BJ (cell line): Measurements from ENCODE around the gene NIP7. TPM values are rescaled to one million over a fixed set of nuclear protein-coding genes. Genes with fewer than 3 reads are reported as not detected.

ENCODE experiments used
- CTCF ChIA-PET: fragments of 350-600 bp; formaldehyde crosslinking; extraction: SDS; loops from one replicate; lab custom pipeline; 2021; ENCODE audit warnings: antibody characterized with exemption, inconsistent platforms; lab: Yijun Ruan, JAX
- POLR2A ChIA-PET: fragments of 300-600 bp; sonication (Branson Sonifier 250); formaldehyde crosslinking; extraction: SDS; loops from one replicate; lab custom pipeline; 2021; ENCODE audit warnings: antibody characterized with exemption; lab: Charles Lee
- DNase-seq: peaks from one replicate; pipeline ENCODE4 v3.0.0-alpha.2; 2011; ENCODE audit warnings: low read depth
- H3K27me3 ChIP-seq: 2 replicates; pipeline ENCODE4 v1.6.0; 2011; ENCODE audit warnings: low read length; ENCODE audit not compliant: control insufficient read depth, insufficient read depth
- H3K36me3 ChIP-seq: 2 replicates; pipeline ENCODE4 v1.5.1; 2011; ENCODE audit warnings: low read length; ENCODE audit not compliant: control insufficient read depth, insufficient read depth
- H3K4me3 ChIP-seq: 2 replicates; pipeline ENCODE4 v1.5.1; 2011; ENCODE audit warnings: low read depth, mild to moderate bottlenecking, control low read depth, low read length
- polyA plus RNA-seq: library from polyadenylated mRNA; depleted of rRNA; stranded (reverse); fragments of >200 nt; gene quantifications from 2 replicates; pipeline ENCODE4 v1.2.3, GENCODE V29; 2011
- TF ChIP-seq, protein P1 (sequence below): IDR thresholded peaks from 2 replicates; pipeline ENCODE4 v1.5.1; 2011; ENCODE audit warnings: low read depth, mild to moderate bottlenecking, control low read depth, inconsistent platforms, low read length, moderate library complexity; ENCODE audit not compliant: insufficient read depth

Gene NIP7
- polyA plus RNA-seq, 1 experiment = 6.4 TPM

- Histone ChIP-seq H3K27me3 (no peaks in the 10 kb centered on the region), H3K36me3 (peaks cover 66% of the 10 kb centered on the region), H3K4me3 (no peak overlapping the region)
- no peak for DNase-seq
- TF ChIP-seq, protein P1, sequence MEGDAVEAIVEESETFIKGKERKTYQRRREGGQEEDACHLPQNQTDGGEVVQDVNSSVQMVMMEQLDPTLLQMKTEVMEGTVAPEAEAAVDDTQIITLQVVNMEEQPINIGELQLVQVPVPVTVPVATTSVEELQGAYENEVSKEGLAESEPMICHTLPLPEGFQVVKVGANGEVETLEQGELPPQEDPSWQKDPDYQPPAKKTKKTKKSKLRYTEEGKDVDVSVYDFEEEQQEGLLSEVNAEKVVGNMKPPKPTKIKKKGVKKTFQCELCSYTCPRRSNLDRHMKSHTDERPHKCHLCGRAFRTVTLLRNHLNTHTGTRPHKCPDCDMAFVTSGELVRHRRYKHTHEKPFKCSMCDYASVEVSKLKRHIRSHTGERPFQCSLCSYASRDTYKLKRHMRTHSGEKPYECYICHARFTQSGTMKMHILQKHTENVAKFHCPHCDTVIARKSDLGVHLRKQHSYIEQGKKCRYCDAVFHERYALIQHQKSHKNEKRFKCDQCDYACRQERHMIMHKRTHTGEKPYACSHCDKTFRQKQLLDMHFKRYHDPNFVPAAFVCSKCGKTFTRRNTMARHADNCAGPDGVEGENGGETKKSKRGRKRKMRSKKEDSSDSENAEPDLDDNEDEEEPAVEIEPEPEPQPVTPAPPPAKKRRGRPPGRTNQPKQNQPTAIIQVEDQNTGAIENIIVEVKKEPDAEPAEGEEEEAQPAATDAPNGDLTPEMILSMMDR = no peak
- POLR2A ChIA-PET = no interaction called here
- CTCF ChIA-PET = no interaction called here
Measured at GRCh38 chr16:69318911-69319289, 20.7 kb upstream of the NIP7 start.

- Histone ChIP-seq H3K36me3 (peaks cover 69% of the 10 kb centered on the region), H3K27me3 (no peaks in the 10 kb centered on the region), H3K4me3 (no peak overlapping the region)
- POLR2A ChIA-PET = no interaction called here
- DNase-seq = no peak
- TF ChIP-seq, protein P1 = no peak
- CTCF ChIA-PET = no interaction called here
Measured at GRCh38 chr16:69319381-69319780, 20.2 kb upstream of the NIP7 start.

- CTCF ChIA-PET = no interaction called here
- Histone ChIP-seq H3K36me3 (peaks cover 69% of the 10 kb centered on the region), H3K4me3 (no peak overlapping the region), H3K27me3 (no peaks in the 10 kb centered on the region)
- POLR2A ChIA-PET = no interaction called here
- TF ChIP-seq, protein P1 = no peak
- no peak for DNase-seq
Measured at GRCh38 chr16:69319826-69320739, 19.5 kb upstream of the NIP7 start.

DNA sequence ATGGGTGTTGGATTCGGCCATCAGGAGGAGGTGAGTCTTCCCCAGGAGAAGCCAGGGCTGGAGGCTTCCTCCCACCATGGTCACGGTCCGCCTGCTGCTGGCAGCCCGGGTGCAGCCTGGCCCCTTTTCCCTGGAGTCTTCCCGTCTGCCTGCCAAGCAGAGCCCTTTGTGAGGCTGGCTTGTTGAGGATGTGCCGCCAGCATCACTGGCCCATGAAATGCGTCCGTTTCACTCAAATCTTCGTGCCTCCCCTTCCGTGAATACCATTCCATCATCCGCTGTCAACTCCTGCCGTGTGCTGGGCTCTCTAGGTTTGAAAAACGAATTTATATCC, 18.9 kb upstream of the NIP7 start:
- ChIA-PET CTCF (no interaction called here), POLR2A (no interaction called here)
- Histone ChIP-seq H3K36me3 (peaks cover 65% of the 10 kb centered on the region), H3K4me3 (no peak overlapping the region), H3K27me3 (no peaks in the 10 kb centered on the region)
- DNase-seq = no peak
- TF ChIP-seq, protein P1 = no peak

DNA sequence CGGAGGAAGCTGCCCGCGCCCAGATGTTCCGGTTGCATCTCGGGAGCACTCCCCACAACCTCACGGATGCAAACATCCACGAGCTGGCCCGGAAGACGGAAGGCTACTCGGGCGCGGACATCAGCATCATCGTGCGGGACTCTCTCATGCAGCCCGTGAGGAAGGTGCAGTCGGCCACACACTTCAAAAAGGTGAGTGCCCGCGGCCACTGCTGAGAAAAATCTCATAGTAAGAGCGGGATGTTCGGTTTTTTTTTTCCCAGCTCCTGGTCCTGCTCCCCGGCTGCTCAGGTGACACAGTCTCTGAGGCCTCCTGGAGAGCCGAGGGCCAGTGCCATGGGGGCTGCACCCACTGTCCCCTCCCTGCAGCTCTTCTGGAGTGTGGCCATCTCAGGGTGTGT, 18.5 kb upstream of the NIP7 start:
- DNase-seq = no peak
- CTCF ChIA-PET = no interaction called here
- Histone ChIP-seq H3K36me3 (peaks cover 64% of the 10 kb centered on the region), H3K4me3 (no peak overlapping the region), H3K27me3 (no peaks in the 10 kb centered on the region)
- POLR2A ChIA-PET = no interaction called here
- TF ChIP-seq, protein P1 = no peak
